HepG2 (cell line): ENCODE measurements around the gene RPS5. TPM values are rescaled to one million over a fixed set of nuclear protein-coding genes. Genes with fewer than 3 reads are reported as not detected.

Experiments used
- ATAC-seq: fragments of 200-7000 bp; cut with Tn5 transposase; 3 replicates; pipeline ENCODE4 v1.9.1; 2020; ENCODE audit warnings: mild to moderate bottlenecking, moderate library complexity
- BruUV-seq: library from RNA; stranded (reverse); fragments of 400-500 nt; replicated peaks from 2 replicates; lab custom pipeline; 2021; lab: Mats Ljungman, UMichigan
- CTCF ChIA-PET: fragments of 300-600 bp; formaldehyde crosslinking; extraction: SDS; loops from one replicate; lab custom pipeline; 2021; ENCODE audit warnings: low total read pairs, inconsistent platforms, low intra/inter-chr PET ratio; lab: Yijun Ruan, JAX
- POLR2A ChIA-PET: fragments of 350-600 bp; sonication (Branson Sonifier 250); formaldehyde crosslinking; loops from one replicate; lab custom pipeline; 2020; ENCODE audit warnings: antibody characterized with exemption, inconsistent platforms; lab: Yijun Ruan, JAX
- DNase-seq: peaks from one replicate; pipeline ENCODE4 v3.0.0-alpha.2; 2015; ENCODE audit warnings: low spot score
- FAIRE-seq: peaks from 3 replicates; lab custom pipeline; 2011; peaks lifted over from hg19 to GRCh38; lab: Jason Lieb, UNC
- H2AFZ ChIP-seq: one replicate; pipeline ENCODE4 v1.6.1; 2011; ENCODE audit warnings: low read length, inconsistent platforms
- H3K27ac ChIP-seq: fragments of 300-600 bp; 3 replicates; pipeline ENCODE4 v1.8.0; 2011; ENCODE audit warnings: mixed run types, mild to moderate bottlenecking, mixed read lengths, low read length, inconsistent platforms; ENCODE audit not compliant: insufficient read depth; ENCODE audit errors: extremely low read length
- H3K27me3 ChIP-seq, 2 experiments: fragments of 200-600 bp in 1 of 2; 2 replicates in 1 of 2; 3 replicates in 1 of 2; pipeline versions ENCODE4 v1.6.0 to v1.8.0; 2011; ENCODE audit warnings: low read length in 2 of 2, mild to moderate bottlenecking in 2 of 2, moderate library complexity in 2 of 2, inconsistent platforms in 1 of 2; ENCODE audit not compliant: insufficient read depth in 2 of 2, control insufficient read depth in 1 of 2
- H3K36me3 ChIP-seq, 2 experiments: fragments of 200-600 bp in 1 of 2; replicated peaks in 1 of 2; 2 replicates in 1 of 2; 3 replicates in 1 of 2; pipeline versions ENCODE4 v1.5.1 to v1.8.0; 2011; ENCODE audit warnings: low read length in 2 of 2, inconsistent platforms in 1 of 2; ENCODE audit not compliant: insufficient read depth in 2 of 2, control insufficient read depth in 1 of 2
- H3K4me1 ChIP-seq: 2 replicates; pipeline ENCODE4 v1.5.1; 2012; ENCODE audit warnings: low read length, inconsistent platforms; ENCODE audit not compliant: insufficient read depth
- H3K4me2 ChIP-seq: 2 replicates; pipeline ENCODE4 v1.6.0; 2011; ENCODE audit warnings: low read depth, low read length, inconsistent platforms
- H3K4me3 ChIP-seq, 3 experiments: fragments of 200-600 bp in 1 of 3; sonication (generic), shearing (Covaris generic) in 1 of 3; replicated peaks in 1 of 3; 2 replicates each; pipeline ENCODE4 v1.5.1; 2011 to 2016; ENCODE audit warnings: low read length in 3 of 3, inconsistent platforms in 2 of 3, low read depth in 2 of 3, mild to moderate bottlenecking in 2 of 3, control low read depth in 1 of 3, mixed read lengths in 1 of 3; ENCODE audit not compliant: insufficient read depth in 1 of 3
- H3K79me2 ChIP-seq: one replicate; pipeline ENCODE4 v1.6.1; 2011; ENCODE audit warnings: low read length, inconsistent platforms; ENCODE audit not compliant: insufficient read depth
- H3K9ac ChIP-seq: 2 replicates; pipeline ENCODE4 v1.6.0; 2011; ENCODE audit warnings: mild to moderate bottlenecking, low read depth, low read length, inconsistent platforms; ENCODE audit not compliant: insufficient read depth
- H3K9me3 ChIP-seq: 2 replicates; pipeline ENCODE4 v1.5.1; 2012; ENCODE audit warnings: mild to moderate bottlenecking, low read length
- H4K20me1 ChIP-seq: 2 replicates; pipeline ENCODE4 v1.6.0; 2011; ENCODE audit warnings: inconsistent platforms, mild to moderate bottlenecking, low read length, moderate library complexity; ENCODE audit not compliant: insufficient read depth
- CBX2 ChIP-seq, 2 experiments: fragments of 200-600 bp in 1 of 2; sonication (generic); formaldehyde crosslinking in 1 of 2; IDR thresholded peaks; 2 replicates each; pipeline versions ENCODE4 v1.7.0 to v1.8.1; 2018 to 2022; ENCODE audit warnings: low read depth in 2 of 2, low read length in 1 of 2, mild to moderate bottlenecking in 1 of 2, missing genetic modification reagents in 1 of 2
- ISX ChIP-seq: sonication (generic); formaldehyde crosslinking; conservative IDR thresholded peaks from 2 replicates; pipeline ENCODE4 v1.5.0; 2020; ENCODE audit warnings: missing genetic modification reagents
- KLF12 ChIP-seq: sonication (generic); formaldehyde crosslinking; IDR thresholded peaks from 2 replicates; pipeline ENCODE4 v1.4.0; 2020; ENCODE audit warnings: missing genetic modification reagents, borderline replicate concordance
- PHF20 ChIP-seq: sonication (generic); formaldehyde crosslinking; IDR thresholded peaks from 2 replicates; pipeline ENCODE4 v1.5.0; 2020; ENCODE audit warnings: mild to moderate bottlenecking, missing genetic modification reagents
- SKI ChIP-seq: fragments of 450-650 bp; IDR thresholded peaks from one replicate; pipeline ENCODE4 v1.6.1; 2018; ENCODE audit warnings: mild to moderate bottlenecking; ENCODE audit not compliant: partially characterized antibody
- TBX2 ChIP-seq: sonication (generic); formaldehyde crosslinking; IDR thresholded peaks from 2 replicates; pipeline ENCODE4 v1.5.0; 2020; ENCODE audit warnings: missing genetic modification reagents, mild to moderate bottlenecking, borderline replicate concordance
- ZNF549 ChIP-seq: sonication (generic); formaldehyde crosslinking; IDR thresholded peaks from 2 replicates; pipeline ENCODE4 v1.5.0; 2020; ENCODE audit warnings: missing genetic modification reagents
- ZNF629 ChIP-seq: sonication (generic); formaldehyde crosslinking; conservative IDR thresholded peaks from 2 replicates; pipeline ENCODE4 v1.5.0; 2020; ENCODE audit warnings: missing genetic modification reagents
- ZNF720 ChIP-seq: sonication (generic); formaldehyde crosslinking; IDR thresholded peaks from 2 replicates; pipeline ENCODE4 v1.4.0; 2020; ENCODE audit warnings: missing genetic modification reagents
- ZNF773 ChIP-seq: sonication (generic); formaldehyde crosslinking; IDR thresholded peaks from 2 replicates; pipeline ENCODE4 v1.4.0; 2020; ENCODE audit warnings: missing genetic modification reagents, borderline replicate concordance
- WGBS: methylation state at CpG from one replicate; pipeline ENCODE4 v1.1.6; 2017; ENCODE audit warnings: low lambda C conversion rate; 5-methylcytosine and 5-hydroxymethylcytosine counted together
- in situ Hi-C: cut with HindIII; loops from 2 replicates; pipeline ENCODE4 v1.10.0; 2017; ENCODE audit warnings: low pct_unique_long_range_greater_than_20kb; ENCODE audit not compliant: extremely low pct_ligation_motif_present
- intact Hi-C: fragments of 100-400 bp; cut with micrococcal nuclease; formaldehyde crosslinking; loops from one replicate; pipeline ENCODE4 v1.10.0; 2022; ENCODE audit not compliant: unreplicated experiment
- polyA plus RNA-seq, 8 experiments: library from polyadenylated mRNA; depleted of rRNA in 3 of 8; stranded (reverse) in 7 of 8; unstranded in 1 of 8; fragments of >200 nt; fragmentation: Illumina TruSeq in 4 of 8; extraction: Trizol in 4 of 8; gene quantifications; 2 replicates each; pipeline versions ENCODE4 v1.2.1 to v1.2.3, GENCODE V29; 2011 to 2016; ENCODE audit warnings: low read depth in 4 of 8, missing spikeins in 1 of 8, mixed read lengths in 1 of 8; ENCODE audit not compliant: insufficient read depth in 1 of 8
- total RNA-seq, 5 experiments: library from RNA; depleted of rRNA; stranded (reverse); fragments of >200 nt; fragmentation: Illumina TruSeq; extraction: Trizol; gene quantifications; 2 replicates each; pipeline ENCODE4 v1.2.3, GENCODE V29; 2016; ENCODE audit warnings: low read depth in 1 of 5
- TF ChIP-seq, protein P1 (sequence below): sonication (generic); formaldehyde crosslinking; IDR thresholded peaks from 2 replicates; pipeline ENCODE4 v1.9.0; 2021; ENCODE audit warnings: missing genetic modification reagents, borderline replicate concordance
- TF ChIP-seq, protein P2 (sequence below): fragments of 450-650 bp; IDR thresholded peaks from 2 replicates; pipeline ENCODE4 v1.6.1; 2017

The RPS5 gene
- total and polyA plus RNA-seq, 2 of the 13 experiments (the other 11 are each of a cell fraction or from before 2014, with no cell fraction given) = 1,544 to 4,408 TPM

DNA sequence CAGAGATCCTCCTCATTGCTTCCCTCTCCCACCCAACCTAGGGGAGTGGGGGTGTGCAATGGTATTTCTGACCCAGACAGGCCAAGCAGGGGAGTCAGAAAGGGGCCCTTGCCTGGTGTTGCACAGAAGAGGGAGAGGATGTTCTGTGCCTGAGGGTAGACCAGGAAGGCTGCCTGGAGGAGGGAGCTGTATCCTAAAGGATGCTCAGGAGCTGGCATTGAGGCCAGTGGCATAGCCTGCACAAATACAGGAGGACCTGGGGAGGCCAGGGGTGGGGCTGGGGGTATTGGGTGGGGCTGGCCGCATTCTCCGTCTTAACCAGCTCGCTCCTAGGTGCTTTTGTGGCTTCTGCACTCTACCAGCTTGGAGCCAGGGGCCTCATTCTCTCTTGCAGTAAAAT lies 12.8 kb downstream of the RPS5 start:
- peak overlapping the region; percentile 21 for H3K27ac ChIP-seq
- DNase-seq (no peak), ATAC-seq (no peak), FAIRE-seq (no peak)
- in situ Hi-C loops (no loop called here), intact Hi-C loops (loop anchor here (2.0 kb wide), 1 partner anchor 13 kb away; the partner anchor contains the start of gene RPS5)
- no peak overlapping the region for H2AFZ ChIP-seq
- H4K20me1 ChIP-seq = peaks cover 4% of the 10 kb centered on the region; the same call in 1 of the 2 replicates
- peak overlapping the region in 2 of 3 experiments; percentile 44 to 76; a peak in 1 of 6 replicates for H3K4me3 ChIP-seq
- peak overlapping the region; percentile 61; the same call in 1 of the 2 replicates for H3K9ac ChIP-seq
- CTCF ChIA-PET = no interaction called here
- peaks cover 1 to 4% of the 10 kb centered on the region in 2 experiments; a peak in 3 of 5 replicates for H3K36me3 ChIP-seq
- BruUV-seq = no TSS peak
- peaks cover 44% of the 10 kb centered on the region for H3K4me1 ChIP-seq
- peak overlapping the region; percentile 89 for H3K4me2 ChIP-seq
- no CpG with 5 or more reads among the region's 3 CpGs for WGBS
- TF ChIP-seq TBX2 (CRISPR knock-in tag) (no peak), PHF20 (CRISPR knock-in tag) (no peak), CBX2 (IDR thresholded peaks at IDR 0.05; ENCODE audit: low read depth, low read length) (no peak), CBX2 (CRISPR knock-in tag; IDR thresholded peaks at IDR 0.05; ENCODE audit: low read depth) (no peak), ZNF549 (CRISPR knock-in tag) (no peak), ISX (no peak), ZNF773 (CRISPR knock-in tag) (no peak), ZNF629 (no peak), SKI (no peak), ZNF720 (CRISPR knock-in tag) (no peak), KLF12 (no peak)
- TF ChIP-seq, protein P1, sequence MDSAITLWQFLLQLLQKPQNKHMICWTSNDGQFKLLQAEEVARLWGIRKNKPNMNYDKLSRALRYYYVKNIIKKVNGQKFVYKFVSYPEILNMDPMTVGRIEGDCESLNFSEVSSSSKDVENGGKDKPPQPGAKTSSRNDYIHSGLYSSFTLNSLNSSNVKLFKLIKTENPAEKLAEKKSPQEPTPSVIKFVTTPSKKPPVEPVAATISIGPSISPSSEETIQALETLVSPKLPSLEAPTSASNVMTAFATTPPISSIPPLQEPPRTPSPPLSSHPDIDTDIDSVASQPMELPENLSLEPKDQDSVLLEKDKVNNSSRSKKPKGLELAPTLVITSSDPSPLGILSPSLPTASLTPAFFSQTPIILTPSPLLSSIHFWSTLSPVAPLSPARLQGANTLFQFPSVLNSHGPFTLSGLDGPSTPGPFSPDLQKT = no peak
- TF ChIP-seq, protein P2, sequence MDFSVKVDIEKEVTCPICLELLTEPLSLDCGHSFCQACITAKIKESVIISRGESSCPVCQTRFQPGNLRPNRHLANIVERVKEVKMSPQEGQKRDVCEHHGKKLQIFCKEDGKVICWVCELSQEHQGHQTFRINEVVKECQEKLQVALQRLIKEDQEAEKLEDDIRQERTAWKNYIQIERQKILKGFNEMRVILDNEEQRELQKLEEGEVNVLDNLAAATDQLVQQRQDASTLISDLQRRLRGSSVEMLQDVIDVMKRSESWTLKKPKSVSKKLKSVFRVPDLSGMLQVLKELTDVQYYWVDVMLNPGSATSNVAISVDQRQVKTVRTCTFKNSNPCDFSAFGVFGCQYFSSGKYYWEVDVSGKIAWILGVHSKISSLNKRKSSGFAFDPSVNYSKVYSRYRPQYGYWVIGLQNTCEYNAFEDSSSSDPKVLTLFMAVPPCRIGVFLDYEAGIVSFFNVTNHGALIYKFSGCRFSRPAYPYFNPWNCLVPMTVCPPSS = no peak
- TF ChIP-seq, all 625 proteins: peak for 0
- Histone ChIP-seq H3K9me3 (no peaks in the 10 kb centered on the region), H3K27me3 (no peaks in the 10 kb centered on the region), H3K79me2 (peaks cover 4% of the 10 kb centered on the region)
- POLR2A ChIA-PET = no interaction called here
